HepG2 (cell line): ENCODE data around the gene DNAJB6. TPM values are rescaled to one million over a fixed set of nuclear protein-coding genes. Genes with fewer than 3 reads are reported as not detected.

ENCODE experiments used
- ATAC-seq: fragments of 200-7000 bp; cut with Tn5 transposase; 3 replicates; pipeline ENCODE4 v1.9.1; 2020; ENCODE audit warnings: mild to moderate bottlenecking, moderate library complexity
- BruUV-seq: library from RNA; stranded (reverse); fragments of 400-500 nt; replicated peaks from 2 replicates; lab custom pipeline; 2021; lab: Mats Ljungman, UMichigan
- CTCF ChIA-PET: fragments of 300-600 bp; formaldehyde crosslinking; extraction: SDS; loops from one replicate; lab custom pipeline; 2021; ENCODE audit warnings: low total read pairs, inconsistent platforms, low intra/inter-chr PET ratio; lab: Yijun Ruan, JAX
- POLR2A ChIA-PET: fragments of 350-600 bp; sonication (Branson Sonifier 250); formaldehyde crosslinking; loops from one replicate; lab custom pipeline; 2020; ENCODE audit warnings: antibody characterized with exemption, inconsistent platforms; lab: Yijun Ruan, JAX
- DNase-seq: peaks from one replicate; pipeline ENCODE4 v3.0.0-alpha.2; 2015; ENCODE audit warnings: low spot score
- FAIRE-seq: peaks from 3 replicates; lab custom pipeline; 2011; peaks lifted over from hg19 to GRCh38; lab: Jason Lieb, UNC
- H2AFZ ChIP-seq: one replicate; pipeline ENCODE4 v1.6.1; 2011; ENCODE audit warnings: low read length, inconsistent platforms
- H3K27ac ChIP-seq: fragments of 300-600 bp; 3 replicates; pipeline ENCODE4 v1.8.0; 2011; ENCODE audit warnings: mixed run types, mild to moderate bottlenecking, mixed read lengths, low read length, inconsistent platforms; ENCODE audit not compliant: insufficient read depth; ENCODE audit errors: extremely low read length
- H3K27me3 ChIP-seq, 2 experiments: fragments of 200-600 bp in 1 of 2; 2 replicates in 1 of 2; 3 replicates in 1 of 2; pipeline versions ENCODE4 v1.6.0 to v1.8.0; 2011; ENCODE audit warnings: low read length in 2 of 2, mild to moderate bottlenecking in 2 of 2, moderate library complexity in 2 of 2, inconsistent platforms in 1 of 2; ENCODE audit not compliant: insufficient read depth in 2 of 2, control insufficient read depth in 1 of 2
- H3K36me3 ChIP-seq, 2 experiments: fragments of 200-600 bp in 1 of 2; replicated peaks in 1 of 2; 2 replicates in 1 of 2; 3 replicates in 1 of 2; pipeline versions ENCODE4 v1.5.1 to v1.8.0; 2011; ENCODE audit warnings: low read length in 2 of 2, inconsistent platforms in 1 of 2; ENCODE audit not compliant: insufficient read depth in 2 of 2, control insufficient read depth in 1 of 2
- H3K4me1 ChIP-seq: 2 replicates; pipeline ENCODE4 v1.5.1; 2012; ENCODE audit warnings: low read length, inconsistent platforms; ENCODE audit not compliant: insufficient read depth
- H3K4me2 ChIP-seq: 2 replicates; pipeline ENCODE4 v1.6.0; 2011; ENCODE audit warnings: low read depth, low read length, inconsistent platforms
- H3K4me3 ChIP-seq, 3 experiments: fragments of 200-600 bp in 1 of 3; sonication (generic), shearing (Covaris generic) in 1 of 3; replicated peaks in 1 of 3; 2 replicates each; pipeline ENCODE4 v1.5.1; 2011 to 2016; ENCODE audit warnings: low read length in 3 of 3, inconsistent platforms in 2 of 3, low read depth in 2 of 3, mild to moderate bottlenecking in 2 of 3, control low read depth in 1 of 3, mixed read lengths in 1 of 3; ENCODE audit not compliant: insufficient read depth in 1 of 3
- H3K79me2 ChIP-seq: one replicate; pipeline ENCODE4 v1.6.1; 2011; ENCODE audit warnings: low read length, inconsistent platforms; ENCODE audit not compliant: insufficient read depth
- H3K9ac ChIP-seq: 2 replicates; pipeline ENCODE4 v1.6.0; 2011; ENCODE audit warnings: mild to moderate bottlenecking, low read depth, low read length, inconsistent platforms; ENCODE audit not compliant: insufficient read depth
- H3K9me3 ChIP-seq: 2 replicates; pipeline ENCODE4 v1.5.1; 2012; ENCODE audit warnings: mild to moderate bottlenecking, low read length
- H4K20me1 ChIP-seq: 2 replicates; pipeline ENCODE4 v1.6.0; 2011; ENCODE audit warnings: inconsistent platforms, mild to moderate bottlenecking, low read length, moderate library complexity; ENCODE audit not compliant: insufficient read depth
- BCL6 ChIP-seq: IDR thresholded peaks from 2 replicates; pipeline ENCODE4 v1.6.1; 2016; ENCODE audit warnings: missing genetic modification reagents, missing compliant biosample characterization
- ERF ChIP-seq: IDR thresholded peaks from 2 replicates; pipeline ENCODE4 v1.6.1; 2018; ENCODE audit warnings: missing biosample characterization, missing genetic modification reagents
- HNF4A ChIP-seq: sonication (generic); formaldehyde crosslinking; IDR thresholded peaks from 2 replicates; pipeline ENCODE4 v1.4.0; 2020; ENCODE audit warnings: missing genetic modification reagents
- HNF4G ChIP-seq, 2 experiments: sonication (generic) in 1 of 2; formaldehyde crosslinking in 1 of 2; IDR thresholded peaks; 2 replicates each; pipeline versions ENCODE4 v1.4.0 to v1.6.1; 2011 to 2020; ENCODE audit warnings: borderline replicate concordance in 2 of 2, low read depth in 2 of 2, mild to moderate bottlenecking in 2 of 2, low read length in 1 of 2, missing genetic modification reagents in 1 of 2, moderate library complexity in 1 of 2
- MTA3 ChIP-seq: sonication (generic); formaldehyde crosslinking; IDR thresholded peaks from 2 replicates; pipeline ENCODE4 v1.4.0; 2020; ENCODE audit warnings: missing genetic modification reagents
- RAD21 ChIP-seq: fragments of 450-650 bp; formaldehyde crosslinking; IDR thresholded peaks from 2 replicates; pipeline ENCODE4 v1.5.0; 2020; ENCODE audit warnings: mild to moderate bottlenecking
- TBL1XR1 ChIP-seq: fragments of 150-350 bp; IDR thresholded peaks from 2 replicates; pipeline ENCODE4 v1.6.1; 2014; ENCODE audit warnings: borderline replicate concordance, low read length; ENCODE audit not compliant: partially characterized antibody
- ZNF335 ChIP-seq: sonication (generic); formaldehyde crosslinking; IDR thresholded peaks from 2 replicates; pipeline ENCODE4 v1.4.0; 2020; ENCODE audit warnings: missing genetic modification reagents
- ZNF44 ChIP-seq: sonication (generic); formaldehyde crosslinking; IDR thresholded peaks from 2 replicates; pipeline ENCODE4 v1.5.1; 2020; ENCODE audit warnings: mild to moderate bottlenecking, missing genetic modification reagents
- WGBS: methylation state at CpG from one replicate; pipeline ENCODE4 v1.1.6; 2017; ENCODE audit warnings: low lambda C conversion rate; 5-methylcytosine and 5-hydroxymethylcytosine counted together
- in situ Hi-C: cut with HindIII; loops from 2 replicates; pipeline ENCODE4 v1.10.0; 2017; ENCODE audit warnings: low pct_unique_long_range_greater_than_20kb; ENCODE audit not compliant: extremely low pct_ligation_motif_present
- intact Hi-C: fragments of 100-400 bp; cut with micrococcal nuclease; formaldehyde crosslinking; loops from one replicate; pipeline ENCODE4 v1.10.0; 2022; ENCODE audit not compliant: unreplicated experiment
- polyA plus RNA-seq, 8 experiments: library from polyadenylated mRNA; depleted of rRNA in 3 of 8; stranded (reverse) in 7 of 8; unstranded in 1 of 8; fragments of >200 nt; fragmentation: Illumina TruSeq in 4 of 8; extraction: Trizol in 4 of 8; gene quantifications; 2 replicates each; pipeline versions ENCODE4 v1.2.1 to v1.2.3, GENCODE V29; 2011 to 2016; ENCODE audit warnings: low read depth in 4 of 8, missing spikeins in 1 of 8, mixed read lengths in 1 of 8; ENCODE audit not compliant: insufficient read depth in 1 of 8
- total RNA-seq, 5 experiments: library from RNA; depleted of rRNA; stranded (reverse); fragments of >200 nt; fragmentation: Illumina TruSeq; extraction: Trizol; gene quantifications; 2 replicates each; pipeline ENCODE4 v1.2.3, GENCODE V29; 2016; ENCODE audit warnings: low read depth in 1 of 5
- TF ChIP-seq, protein P1 (sequence below): sonication (generic); formaldehyde crosslinking; IDR thresholded peaks from 2 replicates; pipeline ENCODE4 v1.4.0; 2020; ENCODE audit warnings: low read depth, missing genetic modification reagents
- TF ChIP-seq, protein P2 (sequence below): sonication (generic); formaldehyde crosslinking; IDR thresholded peaks from 2 replicates; pipeline ENCODE4 v1.8.0; 2022; ENCODE audit warnings: missing genetic modification reagents, mild to moderate bottlenecking, inconsistent platforms, borderline replicate concordance
- TF ChIP-seq, protein P3 (sequence below): sonication (generic); formaldehyde crosslinking; IDR thresholded peaks from 2 replicates; pipeline ENCODE4 v1.4.0; 2020; ENCODE audit warnings: missing genetic modification reagents
- TF ChIP-seq, protein P4 (sequence below): sonication (generic); formaldehyde crosslinking; IDR thresholded peaks from 2 replicates; pipeline ENCODE4 v1.8.1; 2023; ENCODE audit warnings: missing genetic modification reagents, inconsistent platforms, borderline replicate concordance

Gene DNAJB6
- total and polyA plus RNA-seq, 2 of the 13 experiments (the other 11 are each of a cell fraction or from before 2014, with no cell fraction given) = 29.9 to 53.9 TPM

DNA sequence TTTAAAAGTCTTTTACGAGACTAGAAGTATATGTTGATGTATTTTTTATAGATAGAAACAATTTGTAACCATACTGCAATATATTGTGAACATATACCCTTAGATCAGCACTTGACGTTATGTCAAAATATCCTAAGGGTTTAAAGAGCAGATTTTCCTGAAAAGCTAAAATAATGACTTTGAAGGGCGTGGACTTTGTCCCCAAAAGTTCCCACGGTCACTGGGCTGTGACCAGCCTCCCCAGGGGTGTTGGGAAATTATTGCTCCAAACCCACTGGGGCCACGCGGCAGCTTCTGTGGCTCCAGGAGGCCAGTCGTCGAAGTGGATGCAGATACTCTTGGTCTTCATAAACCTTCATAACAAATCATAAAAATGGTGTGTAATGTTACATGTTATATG lies 29.9 kb downstream of the DNAJB6 start:
- FAIRE-seq (no peak), DNase-seq (no peak), ATAC-seq (no peak)
- no peak overlapping the region for H3K9ac ChIP-seq
- H3K9me3 ChIP-seq = no peaks in the 10 kb centered on the region
- no peak overlapping the region for H3K4me3 ChIP-seq
- H4K20me1 ChIP-seq = peaks cover 29% of the 10 kb centered on the region; the same call in 1 of the 2 replicates
- intact Hi-C loops = no loop called here
- peaks cover 9% of the 10 kb centered on the region; the same call in 1 of the 2 replicates for H3K4me1 ChIP-seq
- H2AFZ ChIP-seq = no peak overlapping the region
- TF ChIP-seq, protein P1, sequence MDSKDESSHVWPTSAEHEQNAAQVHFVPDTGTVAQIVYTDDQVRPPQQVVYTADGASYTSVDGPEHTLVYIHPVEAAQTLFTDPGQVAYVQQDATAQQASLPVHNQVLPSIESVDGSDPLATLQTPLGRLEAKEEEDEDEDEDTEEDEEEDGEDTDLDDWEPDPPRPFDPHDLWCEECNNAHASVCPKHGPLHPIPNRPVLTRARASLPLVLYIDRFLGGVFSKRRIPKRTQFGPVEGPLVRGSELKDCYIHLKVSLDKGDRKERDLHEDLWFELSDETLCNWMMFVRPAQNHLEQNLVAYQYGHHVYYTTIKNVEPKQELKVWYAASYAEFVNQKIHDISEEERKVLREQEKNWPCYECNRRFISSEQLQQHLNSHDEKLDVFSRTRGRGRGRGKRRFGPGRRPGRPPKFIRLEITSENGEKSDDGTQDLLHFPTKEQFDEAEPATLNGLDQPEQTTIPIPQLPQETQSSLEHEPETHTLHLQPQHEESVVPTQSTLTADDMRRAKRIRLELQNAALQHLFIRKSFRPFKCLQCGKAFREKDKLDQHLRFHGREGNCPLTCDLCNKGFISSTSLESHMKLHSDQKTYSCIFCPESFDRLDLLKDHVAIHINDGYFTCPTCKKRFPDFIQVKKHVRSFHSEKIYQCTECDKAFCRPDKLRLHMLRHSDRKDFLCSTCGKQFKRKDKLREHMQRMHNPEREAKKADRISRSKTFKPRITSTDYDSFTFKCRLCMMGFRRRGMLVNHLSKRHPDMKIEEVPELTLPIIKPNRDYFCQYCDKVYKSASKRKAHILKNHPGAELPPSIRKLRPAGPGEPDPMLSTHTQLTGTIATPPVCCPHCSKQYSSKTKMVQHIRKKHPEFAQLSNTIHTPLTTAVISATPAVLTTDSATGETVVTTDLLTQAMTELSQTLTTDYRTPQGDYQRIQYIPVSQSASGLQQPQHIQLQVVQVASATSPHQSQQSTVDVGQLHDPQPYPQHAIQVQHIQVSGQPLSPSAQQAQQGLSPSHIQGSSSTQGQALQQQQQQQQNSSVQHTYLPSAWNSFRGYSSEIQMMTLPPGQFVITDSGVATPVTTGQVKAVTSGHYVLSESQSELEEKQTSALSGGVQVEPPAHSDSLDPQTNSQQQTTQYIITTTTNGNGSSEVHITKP (CRISPR knock-in tag) = no peak
- TF ChIP-seq, protein P2, sequence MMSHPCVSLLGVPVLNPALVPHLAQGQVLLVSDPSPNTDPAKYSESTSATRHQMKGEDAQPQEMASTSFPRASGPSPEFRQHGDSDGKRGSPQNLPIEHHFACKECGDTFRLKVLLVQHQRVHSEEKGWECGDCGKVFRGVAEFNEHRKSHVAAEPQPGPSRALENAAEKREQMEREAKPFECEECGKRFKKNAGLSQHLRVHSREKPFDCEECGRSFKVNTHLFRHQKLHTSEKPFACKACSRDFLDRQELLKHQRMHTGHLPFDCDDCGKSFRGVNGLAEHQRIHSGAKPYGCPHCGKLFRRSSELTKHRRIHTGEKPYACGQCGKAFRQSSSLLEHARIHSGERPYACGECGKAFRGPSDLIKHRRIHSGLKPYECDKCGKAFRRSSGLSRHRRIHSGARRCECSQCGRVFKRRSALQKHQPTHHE (CRISPR knock-in tag) = no peak
- TF ChIP-seq ZNF335 (no peak), MTA3 (no peak), ERF (CRISPR knock-in tag) (no peak), HNF4A (peak; percentile 56), BCL6 (peak; percentile 93), TBL1XR1 (peak; percentile 34), RAD21 (CRISPR knock-in tag) (no peak), ZNF44 (CRISPR knock-in tag) (no peak), HNF4G (IDR thresholded peaks at IDR 0.05; ENCODE audit: borderline replicate concordance, low read depth, low read length) (0 out of 2 replicates have a peak, but pooled peaks have one; percentile 8), HNF4G (CRISPR knock-in tag; IDR thresholded peaks at IDR 0.05; ENCODE audit: borderline replicate concordance, low read depth) (no peak)
- TF ChIP-seq, protein P3, sequence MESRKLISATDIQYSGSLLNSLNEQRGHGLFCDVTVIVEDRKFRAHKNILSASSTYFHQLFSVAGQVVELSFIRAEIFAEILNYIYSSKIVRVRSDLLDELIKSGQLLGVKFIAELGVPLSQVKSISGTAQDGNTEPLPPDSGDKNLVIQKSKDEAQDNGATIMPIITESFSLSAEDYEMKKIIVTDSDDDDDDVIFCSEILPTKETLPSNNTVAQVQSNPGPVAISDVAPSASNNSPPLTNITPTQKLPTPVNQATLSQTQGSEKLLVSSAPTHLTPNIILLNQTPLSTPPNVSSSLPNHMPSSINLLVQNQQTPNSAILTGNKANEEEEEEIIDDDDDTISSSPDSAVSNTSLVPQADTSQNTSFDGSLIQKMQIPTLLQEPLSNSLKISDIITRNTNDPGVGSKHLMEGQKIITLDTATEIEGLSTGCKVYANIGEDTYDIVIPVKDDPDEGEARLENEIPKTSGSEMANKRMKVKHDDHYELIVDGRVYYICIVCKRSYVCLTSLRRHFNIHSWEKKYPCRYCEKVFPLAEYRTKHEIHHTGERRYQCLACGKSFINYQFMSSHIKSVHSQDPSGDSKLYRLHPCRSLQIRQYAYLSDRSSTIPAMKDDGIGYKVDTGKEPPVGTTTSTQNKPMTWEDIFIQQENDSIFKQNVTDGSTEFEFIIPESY (CRISPR knock-in tag) = 0 out of 2 replicates have a peak, but pooled peaks have one; percentile 29
- TF ChIP-seq, protein P4, sequence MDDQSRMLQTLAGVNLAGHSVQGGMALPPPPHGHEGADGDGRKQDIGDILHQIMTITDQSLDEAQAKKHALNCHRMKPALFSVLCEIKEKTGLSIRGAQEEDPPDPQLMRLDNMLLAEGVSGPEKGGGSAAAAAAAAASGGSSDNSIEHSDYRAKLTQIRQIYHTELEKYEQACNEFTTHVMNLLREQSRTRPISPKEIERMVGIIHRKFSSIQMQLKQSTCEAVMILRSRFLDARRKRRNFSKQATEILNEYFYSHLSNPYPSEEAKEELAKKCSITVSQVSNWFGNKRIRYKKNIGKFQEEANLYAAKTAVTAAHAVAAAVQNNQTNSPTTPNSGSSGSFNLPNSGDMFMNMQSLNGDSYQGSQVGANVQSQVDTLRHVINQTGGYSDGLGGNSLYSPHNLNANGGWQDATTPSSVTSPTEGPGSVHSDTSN (CRISPR knock-in tag) = no peak
- ChIA-PET POLR2A (no interaction called here), CTCF (no interaction called here)
- no peak overlapping the region for H3K27ac ChIP-seq
- H3K79me2 ChIP-seq = peaks cover 38% of the 10 kb centered on the region
- no peaks in the 10 kb centered on the region for H3K27me3 ChIP-seq
- in situ Hi-C loops = no loop called here
- no peak overlapping the region for H3K4me2 ChIP-seq
- 94% methylated on average over 8 of the region's 8 CpGs for WGBS
- BruUV-seq = no TSS peak
- H3K36me3 ChIP-seq = peaks cover 35 to 88% of the 10 kb centered on the region in 2 experiments
